ENCODE results near the gene LRP8.
A peak's percentile ranks its signal among the peaks of the same experiment; 100 is the strongest.

Gene LRP8

GRCh38 chr1:53279296-53280200 is 48.3 kb downstream of the LRP8 start:
- no peak for DNase-seq

- peak; percentile 68 for DNase-seq
These were observed 49.6 kb downstream of the LRP8 start for GRCh38 chr1:53278298-53278725.

DNA sequence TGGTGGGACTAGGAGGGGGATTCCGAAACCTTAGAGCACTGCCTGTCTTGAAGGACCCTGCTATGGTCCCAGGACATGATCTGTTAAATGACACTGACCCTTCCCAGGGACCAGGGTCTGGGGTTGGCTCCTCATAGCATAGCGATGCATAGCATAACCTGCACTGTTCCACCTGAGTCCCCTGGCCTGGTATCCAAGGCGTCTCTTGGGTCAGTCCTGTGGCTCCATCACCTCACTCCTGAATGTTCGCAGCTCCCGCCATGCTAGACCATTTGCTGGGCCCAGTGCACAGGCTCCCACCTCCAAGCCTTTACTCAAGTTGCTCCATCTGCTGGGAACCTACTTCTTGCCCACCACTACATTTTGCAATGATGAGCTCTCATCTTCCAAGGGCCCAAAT is 50.5 kb downstream of the LRP8 start:
- DNase-seq: no peak

- DNase-seq: no peak
These were observed 51.0 kb downstream of the LRP8 start for GRCh38 chr1:53276902-53277281.

GRCh38 chr1:53276153-53276901 is 51.5 kb downstream of the LRP8 start:
- no peak for DNase-seq

DNA sequence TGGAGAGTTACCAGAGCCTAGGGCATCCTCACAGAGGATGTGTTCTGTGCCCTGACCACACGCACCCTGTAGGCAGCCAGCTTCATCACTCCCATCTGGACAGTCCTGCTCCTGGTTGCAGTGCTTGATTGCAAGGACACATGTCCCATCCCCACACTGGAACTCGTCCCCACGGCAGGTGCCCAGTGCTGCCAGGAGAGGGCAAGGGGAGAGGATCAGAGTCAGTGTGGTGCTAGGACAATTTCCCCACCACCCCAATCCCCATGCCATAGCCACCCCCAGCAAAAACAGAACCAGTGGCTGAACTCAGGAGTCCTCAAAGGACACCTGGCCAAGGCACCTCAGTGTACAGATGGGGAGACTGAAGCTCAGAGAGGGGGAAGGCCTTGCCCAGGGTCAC is 52.3 kb downstream of the LRP8 start:
- no peak for DNase-seq

GRCh38 chr1:53274541-53275185 is 53.2 kb downstream of the LRP8 start:
- DNase-seq: no peak

DNA sequence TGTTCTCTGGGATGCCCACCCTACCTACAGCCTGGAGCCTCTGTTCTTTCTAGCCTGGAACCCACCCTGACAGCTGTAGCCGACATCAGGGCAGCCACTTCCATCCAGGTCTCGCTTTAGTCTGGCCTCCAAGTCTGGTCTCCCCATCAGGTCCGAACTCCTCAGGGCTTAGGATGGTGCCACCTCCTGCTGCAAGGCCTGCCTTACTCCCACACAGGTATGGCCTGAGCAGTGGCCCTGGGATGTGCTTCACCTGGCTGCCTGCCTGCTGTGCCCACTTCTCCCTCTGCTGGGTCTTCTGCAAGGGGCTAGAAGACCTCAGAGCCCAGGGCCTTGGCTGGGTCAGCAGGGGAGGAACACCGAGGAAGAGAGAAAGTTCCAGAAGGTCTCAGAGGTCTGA is 53.8 kb downstream of the LRP8 start:
- no peak for DNase-seq

- DNase-seq: no peak
These were observed 54.3 kb downstream of the LRP8 start for GRCh38 chr1:53273526-53273925.

DNA sequence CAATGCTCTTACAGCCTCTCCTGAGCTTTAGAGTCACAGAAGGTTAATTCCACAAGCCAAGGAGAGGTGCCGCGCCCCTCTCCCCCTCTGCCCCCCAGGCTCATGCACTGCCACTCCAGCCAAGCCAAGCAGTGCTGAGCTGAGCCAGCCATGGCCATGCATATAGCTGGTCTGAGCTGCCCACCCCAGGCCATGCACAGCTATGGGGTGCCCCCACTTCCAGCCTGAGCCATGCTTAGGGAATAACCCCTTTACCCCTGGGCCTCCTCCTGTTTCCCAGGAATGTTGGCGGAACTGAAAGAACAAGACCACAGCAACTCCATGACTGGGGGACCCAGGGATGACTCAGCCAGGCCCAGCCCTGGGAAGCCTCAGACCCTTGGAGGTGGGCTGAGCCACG is 55.5 kb downstream of the LRP8 start:
- DNase-seq: no peak

DNA sequence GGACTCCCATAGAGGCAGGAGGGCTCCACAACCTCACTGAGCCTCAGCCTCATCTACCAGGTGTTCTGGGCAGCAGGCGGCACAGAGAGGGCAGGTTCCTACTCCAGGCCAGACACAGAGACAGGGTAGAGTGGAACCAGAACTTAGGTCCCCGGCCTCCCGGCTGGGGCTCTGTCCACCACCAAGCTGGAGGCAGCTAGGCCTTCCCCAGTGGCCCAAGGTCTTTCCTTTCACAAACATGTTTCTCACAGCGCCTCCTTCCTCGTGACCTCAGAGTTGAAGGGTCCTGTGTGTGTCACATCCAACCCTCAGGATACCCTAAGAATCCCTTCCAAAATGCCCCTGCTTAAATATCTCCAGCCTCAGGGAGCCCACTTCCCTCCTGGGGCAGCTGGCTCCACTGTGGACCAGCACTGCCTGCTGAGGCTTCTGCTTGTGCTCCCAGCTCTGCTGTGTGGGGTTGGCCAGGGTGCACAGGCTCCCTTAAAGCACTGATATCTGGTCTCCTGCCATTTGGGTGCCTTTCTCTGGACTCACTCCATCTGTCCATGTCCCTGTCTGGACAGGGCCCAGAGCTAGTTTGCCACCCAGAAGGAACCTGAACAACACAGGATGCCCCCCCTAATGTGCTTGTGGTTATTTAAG is 56.3 kb downstream of the LRP8 start:
- no peak for DNase-seq

DNA sequence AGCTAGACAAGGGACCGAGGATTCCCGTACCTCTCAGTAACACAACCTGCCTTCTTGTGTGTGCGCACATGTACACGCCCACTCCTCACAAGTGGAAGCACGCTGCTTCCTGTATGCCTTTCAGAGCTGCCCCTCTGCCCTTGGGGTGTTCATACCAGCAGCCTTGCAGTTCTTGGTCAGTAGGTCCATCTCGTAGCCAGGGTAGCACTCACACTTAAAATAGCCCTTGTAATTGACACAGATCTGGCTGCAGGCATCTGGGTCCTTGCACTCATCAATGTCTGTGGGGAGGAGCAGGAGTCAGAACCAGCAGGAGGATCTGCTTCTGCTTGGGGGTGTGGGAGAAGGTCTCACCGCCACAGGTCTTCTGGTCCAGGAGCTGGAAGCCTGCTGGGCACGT is 57.0 kb downstream of the LRP8 start:
- no peak for DNase-seq

GRCh38 chr1:53270107-53270506 is 57.8 kb downstream of the LRP8 start:
- no peak for DNase-seq

DNA sequence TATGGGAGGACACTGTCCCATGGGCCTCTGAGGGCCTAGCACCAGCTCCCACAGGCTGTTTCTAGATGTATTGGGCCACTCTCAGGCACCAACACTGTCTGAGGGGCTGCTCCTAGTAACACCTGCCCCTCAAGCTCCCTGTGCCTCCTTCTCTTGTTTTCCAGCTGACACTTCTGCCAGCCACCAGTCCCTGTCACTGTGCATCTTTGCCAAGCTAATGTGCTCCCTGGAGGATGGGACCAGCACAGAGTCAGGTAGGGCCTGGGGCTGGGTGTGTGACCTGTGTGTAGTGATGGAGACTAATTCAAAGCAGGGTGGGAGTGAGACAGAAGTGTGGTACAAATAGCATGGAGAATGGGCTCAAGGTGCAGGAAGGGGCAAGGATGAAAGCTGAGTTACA is 60.1 kb downstream of the LRP8 start:
- no peak for DNase-seq

DNA sequence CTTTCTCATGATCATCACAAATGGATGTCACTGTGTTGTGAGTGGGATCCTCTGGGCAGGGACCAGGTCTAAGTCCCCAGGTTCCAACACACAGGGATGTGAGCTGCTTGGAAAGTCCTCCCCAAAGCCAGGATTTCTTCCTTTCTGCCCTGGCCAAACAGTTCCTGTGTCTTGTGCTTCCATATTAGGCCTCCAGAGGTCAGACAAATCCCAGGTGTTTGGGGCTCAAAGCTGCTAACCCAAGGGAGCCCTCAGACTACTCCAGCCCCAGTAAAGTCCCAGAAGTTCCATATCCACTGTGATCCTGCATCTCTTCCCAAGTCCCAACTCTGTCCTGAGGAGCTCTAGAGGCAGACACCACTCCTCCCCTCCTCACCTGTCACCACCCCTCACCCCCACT is 61.8 kb downstream of the LRP8 start:
- DNase-seq: peak; percentile 23

GRCh38 chr1:53265581-53265980 is 62.3 kb downstream of the LRP8 start:
- DNase-seq: no peak

DNA sequence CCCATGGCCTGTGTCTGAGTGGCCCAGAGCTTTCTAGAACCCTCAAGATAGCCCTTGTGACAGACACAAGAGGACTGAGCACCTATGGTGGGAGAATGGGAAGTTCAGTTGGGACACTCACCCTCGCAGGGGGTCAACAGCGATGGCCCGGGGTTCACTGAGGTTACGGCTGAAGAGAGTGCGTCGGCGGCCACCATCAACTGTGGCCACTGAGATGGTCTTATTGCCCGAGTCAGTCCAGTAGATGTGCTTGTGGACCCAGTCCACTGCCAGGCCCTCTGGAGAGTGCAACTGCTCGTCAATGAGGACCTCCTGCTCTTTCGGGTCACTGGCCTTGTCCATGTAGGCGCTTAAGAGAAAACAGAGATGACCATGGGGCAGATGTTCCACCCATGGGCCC is 63.8 kb downstream of the LRP8 start:
- DNase-seq: no peak

GRCh38 chr1:53262000-53262399 is 65.9 kb downstream of the LRP8 start:
- no peak for DNase-seq

GRCh38 chr1:53260631-53261247 is 67.1 kb downstream of the LRP8 start:
- DNase-seq: no peak

- no peak for DNase-seq
These were observed 67.9 kb downstream of the LRP8 start for GRCh38 chr1:53259932-53260331.

DNA sequence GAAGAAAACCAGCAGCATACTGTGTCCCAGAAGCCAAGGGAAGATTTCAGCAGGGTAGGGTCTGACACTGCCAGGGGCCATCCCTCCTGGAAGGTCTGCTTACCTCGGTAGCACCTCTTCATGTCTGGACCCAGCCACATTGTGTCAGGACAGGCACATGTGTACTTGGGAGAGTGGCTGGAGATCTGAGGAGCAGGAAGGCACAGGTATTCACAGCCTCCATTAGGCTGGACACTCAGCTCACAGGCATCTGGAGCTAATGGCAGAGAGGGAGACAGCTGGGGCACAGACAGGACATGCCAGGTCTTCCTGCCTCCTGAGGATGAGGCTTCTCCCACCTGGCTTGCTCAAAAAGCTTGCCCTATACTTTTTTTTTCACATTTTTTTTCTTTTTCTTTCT is 69.7 kb downstream of the LRP8 start:
- DNase-seq: no peak

DNA sequence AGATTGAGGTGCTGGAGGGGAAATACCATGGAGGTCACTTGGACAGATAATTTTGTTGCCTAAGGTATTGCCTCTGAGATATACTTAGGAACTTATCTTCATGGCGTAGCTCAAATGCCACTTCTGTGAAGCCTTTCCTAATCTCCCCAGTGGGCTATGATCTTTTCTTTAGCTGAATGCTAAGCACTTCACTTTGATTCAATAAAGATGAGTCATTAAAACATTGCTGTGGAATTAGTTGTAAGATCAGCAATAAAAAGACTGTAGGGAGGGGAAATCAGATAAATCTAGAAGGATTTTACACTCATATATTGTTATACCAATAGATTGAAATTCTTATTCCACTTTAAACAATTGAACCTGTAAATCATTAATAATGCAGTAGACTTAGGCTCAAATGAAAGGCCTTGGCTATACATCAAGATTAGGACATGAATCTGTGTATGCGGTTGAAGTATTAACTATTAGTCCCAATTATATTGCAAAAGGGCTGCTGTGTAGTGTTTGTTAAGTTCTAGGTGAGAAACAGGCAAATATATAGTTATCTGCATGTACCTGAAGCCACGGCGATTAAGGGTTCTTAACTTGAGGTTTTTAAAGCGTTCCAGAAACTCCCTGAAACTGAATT is 70.3 kb downstream of the LRP8 start:
- no peak for DNase-seq
